G401 (cell line): Measurements from ENCODE around the gene CAP2. TPM values are rescaled to one million over a fixed set of nuclear protein-coding genes. Genes with fewer than 3 reads are reported as not detected.
"Not testable (repeated sequence)": the region's sequence is repeated elsewhere in the genome, so short reads cannot be mapped to it uniquely, and the experiment has no call there.

Experiments used
- DNase-seq: peaks from one replicate; pipeline ENCODE4 v3.0.0-alpha.2; 2015; ENCODE audit warnings: low spot score
- in situ Hi-C: cut with HindIII; loops from 2 replicates; pipeline ENCODE4 v1.10.0; 2016; ENCODE audit warnings: low sequenced_read_pairs, mixed read lengths
- total RNA-seq: library from RNA; depleted of rRNA; stranded (reverse); fragments of >200 nt; shearing (Covaris generic); gene quantifications from 2 replicates; pipeline ENCODE4 v1.2.3, GENCODE V29; 2014

CAP2 gene
- total RNA-seq, 1 experiment from 2014 or later, result 5.3 TPM

DNA sequence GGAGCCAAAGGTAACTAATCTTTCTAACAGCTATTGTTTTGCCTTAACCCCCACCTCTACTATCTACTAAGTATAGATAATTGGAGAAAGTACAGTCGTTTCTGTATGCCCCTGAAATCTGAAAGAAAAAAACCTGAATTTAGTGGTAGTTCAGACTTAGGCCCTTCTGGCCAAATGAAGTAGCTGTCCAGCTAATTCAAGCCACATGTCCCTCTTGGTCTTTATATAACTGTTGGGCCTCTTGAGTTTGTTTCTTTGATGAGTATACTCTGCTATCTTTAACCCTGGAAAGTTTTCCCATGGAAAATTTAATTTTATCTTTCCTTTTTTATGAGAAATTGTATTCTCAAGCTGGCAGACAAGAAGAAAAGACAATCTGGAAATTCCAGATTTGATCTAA, 133.7 kb downstream of the CAP2 start:
- DNase-seq, result no peak
- in situ Hi-C loops, result no loop called here

DNA sequence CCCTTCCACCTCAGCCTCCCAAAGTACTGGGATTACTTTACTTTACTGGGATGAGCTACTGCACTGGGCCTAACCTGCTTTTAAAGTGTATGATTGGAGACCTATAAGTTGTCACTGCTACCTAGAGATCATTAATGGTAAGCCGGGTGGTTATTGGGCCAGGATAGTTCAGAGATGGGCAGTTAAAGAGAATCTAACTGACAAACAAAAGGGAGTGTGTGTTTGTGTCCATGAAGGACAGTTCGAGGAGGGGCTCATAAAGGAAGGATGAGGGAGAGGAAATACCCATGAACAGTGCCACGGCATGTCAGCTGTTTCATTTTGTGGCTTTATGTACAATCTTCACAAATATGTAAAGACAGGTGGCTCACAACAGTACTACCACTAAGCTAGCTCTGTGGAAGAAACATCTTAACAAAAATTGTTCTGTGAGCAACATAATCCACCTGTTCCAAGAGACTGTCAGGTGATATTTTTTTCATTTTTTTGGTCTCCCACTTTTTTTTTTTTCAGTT, 137.0 kb downstream of the CAP2 start:
- DNase-seq, result no peak

GRCh38 chr6:17536586-17536985, 143.2 kb downstream of the CAP2 start:
- DNase-seq, result no peak
- in situ Hi-C loops, result no loop called here

More for the DNA sequence above, 137.0 kb downstream of the CAP2 start:
- in situ Hi-C loops, result no loop called here

DNA sequence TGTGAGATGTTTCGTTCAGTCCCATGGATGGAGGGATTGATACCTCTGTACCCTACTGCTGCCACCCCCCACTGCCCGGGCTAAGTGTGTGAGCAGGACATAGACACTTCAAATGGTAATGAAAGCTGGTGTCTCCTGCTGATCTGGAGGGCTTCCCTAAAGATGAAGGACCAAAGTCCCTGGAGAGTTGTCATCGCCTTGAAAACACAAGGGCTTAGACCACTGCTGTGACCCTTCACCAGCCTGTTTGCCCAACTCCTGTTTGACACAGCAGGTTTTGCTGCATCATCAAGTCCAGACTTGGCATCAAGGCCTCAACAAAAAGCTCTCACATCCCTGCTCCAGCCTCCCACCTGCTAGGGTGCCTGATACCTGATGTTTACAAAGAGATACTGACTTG, 148.8 kb downstream of the CAP2 start:
- in situ Hi-C loops, result no loop called here
- no peak for DNase-seq

GRCh38 chr6:17545681-17546080, 152.3 kb downstream of the CAP2 start:
- in situ Hi-C loops, DNase-seq: not testable (repeated sequence)

GRCh38 chr6:17551383-17551958, 158.1 kb downstream of the CAP2 start:
- in situ Hi-C loops, result no loop called here
- DNase-seq, result no peak

- in situ Hi-C loops, result no loop called here
- DNase-seq, result no peak
Observed at GRCh38 chr6:17552861-17553260, 159.5 kb downstream of the CAP2 start.

GRCh38 chr6:17556014-17556413, 162.6 kb downstream of the CAP2 start:
- DNase-seq, result no peak
- in situ Hi-C loops, result no loop called here

GRCh38 chr6:17562636-17563035, 169.2 kb downstream of the CAP2 start:
- in situ Hi-C loops, result no loop called here
- DNase-seq, result no peak

GRCh38 chr6:17565399-17565798, 172.0 kb downstream of the CAP2 start:
- no peak for DNase-seq
- in situ Hi-C loops, result no loop called here

DNA sequence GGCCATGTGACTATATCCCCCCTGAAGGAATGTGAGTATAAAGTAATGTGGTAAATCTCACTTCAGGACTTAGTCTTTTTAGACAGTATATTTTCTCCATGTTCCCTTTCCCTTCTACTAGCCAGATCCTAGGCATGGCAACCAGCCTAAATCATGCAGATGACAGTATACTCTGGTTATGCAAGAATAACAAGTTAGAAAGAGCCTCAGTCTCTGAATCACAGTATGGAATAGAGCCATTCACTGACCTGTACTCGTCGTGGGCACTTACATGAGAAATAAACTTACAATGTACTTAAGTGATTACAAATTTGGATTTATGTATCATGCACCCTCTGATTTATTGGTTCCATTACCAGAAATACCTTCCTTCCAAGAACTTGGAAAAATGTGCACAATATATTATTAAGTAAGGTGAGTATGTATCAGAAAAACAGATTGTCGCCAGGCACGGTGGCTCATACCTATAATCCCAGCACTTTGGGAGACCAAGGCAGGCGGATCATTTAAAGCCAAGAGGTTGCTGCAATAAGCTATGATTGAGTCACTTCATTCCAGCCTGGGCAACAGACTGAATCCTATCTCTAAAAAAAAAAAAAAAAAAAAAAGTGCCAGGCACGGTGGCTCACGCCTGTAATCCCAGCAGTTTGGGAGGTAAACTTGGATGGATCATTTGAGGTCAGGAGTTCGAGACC, 181.6 kb downstream of the CAP2 start:
- no peak for DNase-seq
- in situ Hi-C loops, result no loop called here

DNA sequence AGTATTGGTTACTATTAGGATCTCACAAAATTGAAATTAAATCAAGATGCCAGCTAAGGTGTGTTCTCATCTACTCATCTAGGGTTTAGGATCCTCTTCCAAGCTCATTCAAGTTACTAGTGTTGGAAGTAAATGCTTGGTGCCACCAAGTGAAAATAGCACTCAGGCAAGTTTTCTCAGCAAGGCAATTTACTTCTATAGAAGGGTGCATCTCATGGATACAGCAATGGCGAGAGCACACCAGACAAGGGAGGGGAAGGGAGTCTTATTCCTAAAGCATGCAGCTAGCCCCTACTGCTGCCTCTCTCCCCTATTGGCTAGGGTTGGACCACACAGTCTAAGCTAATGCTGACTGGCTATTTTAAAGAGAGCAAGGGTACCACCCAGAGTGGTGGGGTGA, 183.7 kb downstream of the CAP2 start:
- in situ Hi-C loops, result no loop called here
- no peak for DNase-seq

GRCh38 chr6:17580518-17581048, 187.2 kb downstream of the CAP2 start:
- in situ Hi-C loops, result no loop called here

DNA sequence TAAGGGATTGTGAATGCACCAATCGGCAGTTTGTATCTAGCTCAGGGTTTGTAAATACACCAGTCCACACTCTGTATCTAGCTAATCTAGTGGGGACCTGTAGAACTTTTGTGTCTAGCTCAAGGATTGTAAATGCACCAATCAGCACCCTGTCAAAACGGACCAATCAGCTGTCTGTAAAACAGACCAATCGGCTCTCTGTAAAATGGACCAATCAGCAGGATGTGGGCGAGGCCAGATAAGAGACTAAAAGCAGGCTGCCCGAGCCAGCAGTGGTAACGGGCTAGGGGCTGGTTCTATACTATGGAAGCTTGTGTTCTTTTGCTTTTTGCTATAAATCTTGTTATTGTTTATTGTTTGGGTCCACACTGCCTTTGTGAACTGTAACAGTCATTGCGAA, 187.9 kb downstream of the CAP2 start:
- DNase-seq, result peak; percentile 27
- in situ Hi-C loops, result not testable (repeated sequence)

More at GRCh38 chr6:17580518-17581048, 187.2 kb downstream of the CAP2 start:
- peak; percentile 69 for DNase-seq

- no peak for DNase-seq
- in situ Hi-C loops, result no loop called here
Observed at GRCh38 chr6:17583811-17584210, 190.4 kb downstream of the CAP2 start.

DNA sequence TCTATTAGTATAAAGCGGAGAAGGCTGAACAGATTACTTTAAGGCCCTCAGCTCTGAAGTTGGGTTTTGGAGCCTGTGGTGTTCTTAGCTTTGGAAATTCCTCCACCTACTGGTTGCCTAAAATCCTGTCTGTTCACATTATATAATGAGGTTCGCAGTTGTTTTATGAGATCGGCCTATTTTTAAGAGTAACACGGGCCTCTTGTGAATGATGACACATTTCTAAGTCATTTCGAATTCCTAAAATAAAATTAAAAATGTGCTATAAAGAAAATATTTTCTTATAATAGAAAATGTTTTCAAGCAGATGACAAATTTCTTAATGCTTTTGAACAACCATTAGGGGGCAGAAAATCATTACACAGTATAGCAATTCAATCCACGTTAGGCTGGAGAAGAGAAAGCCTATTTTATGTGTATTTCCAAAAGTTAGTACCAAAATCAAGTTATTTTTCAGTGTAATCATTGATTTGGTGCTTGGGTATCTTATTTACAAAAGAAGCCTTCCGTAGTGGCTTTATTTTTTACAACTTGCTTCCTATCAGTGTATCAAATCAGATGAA, 190.9 kb downstream of the CAP2 start:
- DNase-seq, result peak; percentile 92
- in situ Hi-C loops, result no loop called here

GRCh38 chr6:17585766-17586490, 192.5 kb downstream of the CAP2 start:
- in situ Hi-C loops, result no loop called here
- DNase-seq, result no peak

- in situ Hi-C loops, DNase-seq: not testable (repeated sequence)
Observed at GRCh38 chr6:17586623-17587022, 193.2 kb downstream of the CAP2 start.

DNA sequence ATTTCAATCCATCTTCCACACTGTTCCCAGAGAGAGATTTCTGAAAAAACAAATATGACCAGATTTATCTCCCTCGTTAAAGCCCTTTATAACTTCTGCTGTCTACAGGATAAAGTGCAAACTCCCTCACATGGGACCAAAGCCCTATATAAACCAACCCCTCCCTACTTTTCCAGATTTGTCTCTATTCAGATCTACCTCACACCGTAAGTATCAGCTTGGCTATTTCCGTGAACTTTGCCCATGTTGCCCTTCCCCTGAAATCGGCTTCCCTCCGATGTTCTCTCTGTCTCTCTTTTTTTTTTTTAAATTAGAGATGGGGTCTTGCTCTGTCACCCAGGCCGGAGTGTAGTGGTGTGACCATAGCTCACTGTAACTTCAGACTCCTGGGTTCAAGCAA, 194.6 kb downstream of the CAP2 start:
- no peak for DNase-seq
- in situ Hi-C loops, result no loop called here
